ENCODE measurements around the gene ESD.

GRCh38 chr13:46803586-46803985 lies 6.6 kb upstream of the ESD start:
- no peak for TF ChIP-seq CTCF (IDR thresholded peaks at IDR 0.05; ENCODE audit: insufficient read depth, low read length, poor library complexity, severe bottlenecking)
- TF ChIP-seq EZH2phosphoT487 (conservative IDR thresholded peaks at IDR 0.05; ENCODE audit: low read length) = no peak

Measured in SU-DHL-6 (cell line).